ENCODE results near the gene UPP2.

- TF ChIP-seq GATA2 (IDR thresholded peaks at IDR 0.05; ENCODE audit: low read depth, low read length) (no peak), GATA3 (IDR thresholded peaks at IDR 0.05; ENCODE audit: low read depth, low read length) (no peak)
Observed at GRCh38 chr2:158061763-158062162, 39.9 kb upstream of the UPP2 start.
